SK-N-SH (cell line): ENCODE measurements around the gene IKZF2.

Source experiments
- CTCF ChIP-seq: fragments of 200-600 bp; sonication (generic); IDR thresholded peaks from 2 replicates; pipeline ENCODE4 v1.6.1; 2017; ENCODE audit warnings: antibody characterized with exemption, mild to moderate bottlenecking, moderate library complexity
- JUND ChIP-seq: IDR thresholded peaks from 2 replicates; pipeline ENCODE4 v1.4.0; 2012
- REST ChIP-seq: IDR thresholded peaks from 2 replicates; pipeline ENCODE4 v1.6.1; 2012; ENCODE audit warnings: mild to moderate bottlenecking, low read depth, low read length, moderate library complexity
- SIN3A ChIP-seq: IDR thresholded peaks from 2 replicates; pipeline ENCODE4 v1.6.1; 2012; ENCODE audit warnings: low read depth, mild to moderate bottlenecking, low read length, moderate library complexity, borderline replicate concordance
- TCF12 ChIP-seq: IDR thresholded peaks from 2 replicates; pipeline ENCODE4 v1.4.0; 2012
- YY1 ChIP-seq: IDR thresholded peaks from 2 replicates; pipeline ENCODE4 v1.4.0; 2012; ENCODE audit warnings: low read depth, mild to moderate bottlenecking

GRCh38 chr2:213101692-213102460 is 49.5 kb downstream of the IKZF2 start:
- TF ChIP-seq YY1 (no peak), CTCF (no peak), SIN3A (no peak), TCF12 (no peak), JUND (no peak), REST (no peak)
